H4 (cell line): ENCODE data around the gene OR8A1. TPM values are rescaled to one million over a fixed set of nuclear protein-coding genes. Genes with fewer than 3 reads are reported as not detected.

ENCODE experiments used
- DNase-seq: peaks from one replicate; pipeline ENCODE4 v3.0.0-alpha.2; 2015; ENCODE audit warnings: low spot score
- total RNA-seq: library from RNA; depleted of rRNA; stranded (reverse); fragments of >200 nt; shearing (Covaris generic); gene quantifications from 2 replicates; pipeline ENCODE4 v1.2.3, GENCODE V29; 2014; rRNA removed

The OR8A1 gene
- not detected in 2 replicates for total RNA-seq

DNA sequence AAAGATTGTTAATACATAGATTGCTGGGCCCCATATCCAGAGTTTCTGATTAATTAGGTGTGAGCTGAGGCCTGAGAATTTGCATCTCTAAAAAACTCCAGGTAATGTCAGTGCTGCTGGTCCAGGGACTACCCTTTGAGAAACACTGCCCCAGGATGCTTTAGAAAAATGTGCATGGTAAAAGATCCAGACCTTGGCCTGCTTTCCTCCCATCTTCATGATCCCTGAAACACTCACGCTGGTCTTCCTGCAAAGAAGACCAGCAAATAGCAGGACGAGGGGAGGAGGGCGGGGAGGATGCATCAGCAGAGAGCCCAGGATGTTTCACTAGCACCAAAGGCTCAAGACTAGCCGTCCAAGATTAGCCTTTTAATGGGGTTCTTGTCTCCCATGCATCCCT is at the start of gene OR8A1:
Gene OR8A1, plus strand, starts transcription at position 301 of the 400 bp plus-strand sequence. CDS start 123 bp downstream, outside the sequence.
- DNase-seq: no peak

DNA sequence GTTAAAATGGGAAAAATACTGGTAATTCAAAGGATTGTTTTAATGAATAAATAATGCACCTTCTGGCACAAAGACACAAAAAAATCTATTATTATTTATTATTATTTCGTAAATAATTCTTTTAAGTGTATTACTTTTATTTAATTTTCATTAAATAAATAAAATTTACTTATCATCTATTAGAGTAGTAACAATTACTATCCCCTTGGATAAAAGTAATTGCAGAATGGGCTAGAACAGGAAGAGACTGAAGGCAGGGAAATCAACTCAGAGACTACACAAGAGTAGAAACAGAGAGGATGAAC is 49.3 kb upstream of the OR8A1 start:
- no peak for DNase-seq

DNA sequence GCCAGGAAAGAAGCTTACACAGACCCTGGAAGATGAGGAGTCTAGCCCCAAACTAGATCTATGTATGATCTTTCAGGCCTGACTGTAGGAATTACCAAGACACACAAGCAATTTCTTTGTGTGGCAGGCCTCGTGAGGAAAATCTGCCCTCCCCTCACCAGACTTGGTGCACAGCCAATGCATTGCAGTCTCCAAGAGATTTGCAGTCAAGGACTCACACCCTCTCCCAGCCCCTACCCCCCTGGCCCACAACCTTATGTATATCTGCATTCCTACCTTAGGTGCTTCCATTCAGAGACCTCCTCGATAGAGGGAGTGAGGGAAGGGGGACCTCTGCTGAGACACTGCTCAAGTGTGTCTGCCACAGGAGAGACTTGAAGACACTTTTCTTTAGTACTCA is 36.2 kb upstream of the OR8A1 start:
- no peak for DNase-seq

DNA sequence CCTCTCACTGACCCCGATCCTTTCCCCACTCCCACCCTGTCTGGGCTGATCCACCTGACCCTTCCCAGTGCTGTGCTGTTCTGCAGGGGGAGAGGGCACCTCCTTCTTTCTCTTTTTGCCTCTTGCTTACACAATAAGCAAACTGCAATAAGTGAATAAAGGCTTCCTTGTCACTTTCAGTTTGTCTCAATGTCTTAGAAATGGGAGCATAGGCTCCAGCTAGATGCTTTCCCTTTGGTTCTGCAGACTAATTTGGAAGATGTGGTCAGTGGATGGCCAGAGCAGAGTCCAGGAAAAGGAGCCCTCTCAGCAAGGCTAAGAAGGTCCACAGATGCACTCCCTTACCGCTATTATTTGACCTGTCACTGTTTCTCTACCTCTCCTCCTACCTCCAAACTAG is 35.7 kb upstream of the OR8A1 start:
- DNase-seq: no peak

DNA sequence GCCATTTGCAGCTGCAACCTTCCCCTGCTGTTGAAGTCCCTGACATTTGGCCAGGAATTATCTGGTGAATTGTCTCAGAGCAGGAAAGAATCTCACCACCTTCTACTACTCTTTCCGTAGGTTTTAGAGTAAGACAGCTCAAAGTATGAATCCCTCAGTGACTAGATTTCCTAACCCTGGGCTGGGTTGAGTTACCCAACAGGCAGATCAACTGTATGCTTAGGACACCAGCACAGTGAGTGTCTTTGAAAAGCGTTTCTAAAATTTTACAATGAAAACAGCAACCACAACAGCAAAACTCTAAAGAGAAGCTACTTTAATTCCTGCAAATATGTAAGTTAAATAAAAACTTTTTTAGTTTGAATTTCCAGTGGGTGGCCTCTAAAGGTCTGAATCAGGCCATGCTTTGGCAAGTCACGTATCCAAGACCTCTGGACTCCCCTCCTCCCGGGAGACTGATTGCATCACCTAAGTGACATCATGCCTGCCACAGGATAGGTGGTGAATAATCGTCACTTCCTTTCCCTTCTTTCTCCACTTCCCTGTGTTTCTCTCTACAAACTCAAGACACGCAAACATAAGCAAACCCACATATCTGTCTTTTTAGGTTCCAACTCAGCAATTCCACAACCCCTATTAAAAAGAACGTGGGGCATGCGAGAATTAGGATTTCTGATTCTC is 34.1 kb upstream of the OR8A1 start:
- peak; percentile 21 for DNase-seq

DNA sequence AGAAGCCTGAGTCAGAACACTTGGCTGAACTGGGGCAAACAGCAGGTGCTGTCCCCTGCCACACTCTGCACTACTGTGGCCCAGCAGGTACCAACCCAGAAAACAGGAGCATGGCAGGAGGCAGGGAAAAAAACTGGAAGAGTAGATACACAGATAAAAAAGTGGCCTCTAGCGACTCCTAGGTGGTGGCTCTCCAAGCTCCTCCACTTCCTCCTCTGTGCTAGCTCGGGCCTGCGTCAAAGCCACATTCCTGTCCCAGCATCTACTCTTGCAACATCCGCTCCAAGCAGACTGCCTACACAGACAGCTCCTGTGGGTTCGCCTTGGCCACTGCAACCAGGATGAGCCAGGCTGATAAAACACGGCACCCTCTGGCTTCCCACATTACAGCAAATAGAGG is 33.3 kb upstream of the OR8A1 start:
- DNase-seq: peak; percentile 83

DNA sequence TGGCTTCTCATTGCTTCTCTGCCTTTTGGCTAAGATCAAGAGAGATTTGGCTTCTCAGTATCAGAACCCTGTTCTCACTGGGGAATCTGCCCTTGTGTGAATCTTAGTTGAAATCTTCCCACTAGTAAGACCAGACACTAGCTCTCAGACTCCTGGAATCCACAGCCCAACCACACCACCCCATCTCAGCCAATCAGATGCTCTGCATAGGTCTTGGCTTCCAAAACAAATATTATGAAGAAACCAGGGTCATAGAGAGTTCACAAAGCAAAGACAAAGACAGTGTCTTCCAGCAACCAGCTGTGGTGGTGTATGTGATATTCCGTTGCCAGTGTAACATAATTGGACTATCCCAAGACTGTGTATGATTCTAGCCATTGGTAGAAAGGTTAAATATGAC is 31.8 kb upstream of the OR8A1 start:
- peak; percentile 25 for DNase-seq

DNA sequence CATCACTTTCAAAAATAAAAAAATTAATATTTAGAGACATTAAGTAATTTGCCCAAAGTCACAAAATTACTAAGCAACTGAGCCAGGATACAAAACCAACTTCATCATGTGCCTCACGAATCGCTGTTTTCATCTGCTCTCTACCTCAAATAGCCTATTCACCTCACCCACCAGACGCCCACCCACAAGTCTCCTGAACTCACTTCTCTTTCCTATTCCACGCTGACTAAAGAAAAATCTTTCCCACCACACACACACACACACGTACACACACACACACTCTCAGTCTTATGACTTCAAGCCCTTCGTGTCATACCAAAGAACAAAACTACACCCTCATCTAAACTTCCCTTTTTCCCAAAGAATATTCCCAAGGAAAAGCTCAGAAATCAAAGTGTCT is 28.6 kb upstream of the OR8A1 start:
- DNase-seq: no peak

DNA sequence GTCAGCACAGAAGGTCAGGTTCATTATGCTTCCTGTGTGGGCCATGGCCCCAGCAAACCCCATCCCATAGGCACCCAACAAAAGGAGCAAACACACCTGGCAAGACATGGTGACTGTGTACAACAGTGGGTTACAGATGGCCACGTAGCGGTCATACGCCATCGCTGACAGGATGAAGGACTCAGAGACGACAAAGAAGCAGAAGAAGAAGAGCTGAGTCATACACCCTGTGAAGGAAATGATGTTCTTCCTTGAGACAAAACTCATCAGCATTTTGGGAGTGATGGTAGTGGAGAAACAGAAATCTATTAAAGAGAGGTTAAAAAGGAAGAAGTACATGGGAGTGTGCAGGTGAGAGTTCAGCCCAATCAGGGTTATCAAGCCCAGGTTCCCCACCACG is 26.7 kb upstream of the OR8A1 start:
- DNase-seq: no peak

DNA sequence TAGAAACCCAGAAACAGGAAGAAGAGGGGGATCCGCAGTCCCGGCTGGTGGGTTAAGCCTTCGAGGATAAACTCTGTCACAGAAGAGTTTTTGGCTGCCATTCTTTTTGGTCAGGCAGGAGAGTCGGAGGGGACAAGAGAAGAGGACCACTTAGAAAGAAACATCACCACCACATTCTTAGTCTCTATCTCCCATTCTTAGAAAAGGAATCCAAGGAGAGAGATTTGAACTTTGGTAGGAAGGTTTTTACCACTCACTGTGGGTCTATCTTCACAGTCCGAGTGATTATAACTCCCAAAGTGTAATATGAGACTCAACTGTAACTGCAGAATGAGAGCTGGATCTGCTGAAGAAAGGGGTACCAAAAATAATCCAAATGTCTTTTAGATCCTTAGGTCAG is 26.2 kb upstream of the OR8A1 start, which contains the start of gene OR8B12:
Gene OR8B12, minus strand, starts transcription at position 101 of the 400 bp plus-strand sequence. Its CDS starts 0 bp downstream, at position 101.
- DNase-seq: no peak

DNA sequence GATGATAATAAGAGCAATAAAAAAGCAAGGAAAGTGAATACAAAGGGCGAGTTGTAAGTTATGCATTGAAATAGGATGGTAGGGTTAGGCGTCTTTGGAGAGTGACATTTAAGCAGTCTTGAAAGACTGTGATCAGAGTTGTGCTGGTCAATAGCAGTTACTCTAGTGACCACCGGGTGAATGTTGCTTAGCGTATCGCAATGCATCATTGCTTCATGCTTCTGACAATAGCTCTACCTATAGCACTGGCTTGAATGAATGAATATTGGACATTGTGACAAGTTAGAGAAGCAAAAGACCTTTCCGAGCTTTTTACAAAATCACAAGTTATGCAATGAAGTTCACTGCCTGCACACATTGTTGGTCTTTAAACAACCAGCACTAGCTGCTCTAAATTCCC is 18.6 kb upstream of the OR8A1 start:
- no peak for DNase-seq

DNA sequence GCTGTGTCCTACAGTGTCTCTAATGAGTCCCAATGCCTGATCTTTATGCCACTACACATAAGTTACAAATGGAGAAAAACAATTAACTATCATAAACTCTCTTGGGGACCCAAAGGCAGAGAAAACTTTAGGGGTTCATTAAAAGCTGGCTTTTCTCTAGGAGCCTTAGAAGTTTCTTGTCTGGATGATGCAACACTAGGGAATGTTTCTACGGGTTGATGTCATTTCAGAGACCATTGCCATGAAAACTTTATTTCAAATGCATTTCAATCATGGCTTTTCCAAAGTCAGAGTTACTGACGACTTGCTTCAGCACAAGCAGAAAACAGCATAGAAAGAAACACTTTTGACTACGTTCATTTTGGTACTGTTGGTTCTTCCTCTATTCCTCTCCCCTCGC is 17.8 kb upstream of the OR8A1 start:
- no peak for DNase-seq

DNA sequence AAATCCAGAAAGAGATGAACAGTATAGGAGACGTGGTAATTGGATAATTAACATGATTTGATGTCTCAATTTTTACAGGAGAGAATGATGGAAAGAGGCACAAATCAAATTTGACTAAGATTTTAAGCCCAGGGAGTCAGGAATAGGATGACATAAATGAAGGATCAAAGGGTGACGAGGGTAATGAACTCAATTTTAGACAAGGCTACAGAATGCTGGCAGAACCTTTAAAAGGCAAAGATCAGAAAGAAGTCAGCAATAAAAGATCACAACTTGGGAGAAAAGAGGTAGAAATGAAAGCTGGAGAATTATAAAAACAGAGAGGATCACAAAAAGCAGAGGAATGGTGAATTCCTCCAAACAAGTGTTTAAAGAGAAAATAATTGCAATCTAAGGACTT is 13.0 kb upstream of the OR8A1 start:
- DNase-seq: no peak

DNA sequence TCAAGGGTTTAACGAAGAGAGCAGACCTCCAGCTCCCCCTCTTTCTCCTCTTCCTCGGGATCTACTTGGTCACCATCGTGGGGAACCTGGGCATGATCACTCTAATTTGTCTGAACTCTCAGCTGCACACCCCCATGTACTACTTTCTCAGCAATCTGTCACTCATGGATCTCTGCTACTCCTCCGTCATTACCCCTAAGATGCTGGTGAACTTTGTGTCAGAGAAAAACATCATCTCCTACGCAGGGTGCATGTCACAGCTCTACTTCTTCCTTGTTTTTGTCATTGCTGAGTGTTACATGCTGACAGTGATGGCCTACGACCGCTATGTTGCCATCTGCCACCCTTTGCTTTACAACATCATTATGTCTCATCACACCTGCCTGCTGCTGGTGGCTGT is 363 bp downstream of the OR8A1 start:
- DNase-seq: no peak

DNA sequence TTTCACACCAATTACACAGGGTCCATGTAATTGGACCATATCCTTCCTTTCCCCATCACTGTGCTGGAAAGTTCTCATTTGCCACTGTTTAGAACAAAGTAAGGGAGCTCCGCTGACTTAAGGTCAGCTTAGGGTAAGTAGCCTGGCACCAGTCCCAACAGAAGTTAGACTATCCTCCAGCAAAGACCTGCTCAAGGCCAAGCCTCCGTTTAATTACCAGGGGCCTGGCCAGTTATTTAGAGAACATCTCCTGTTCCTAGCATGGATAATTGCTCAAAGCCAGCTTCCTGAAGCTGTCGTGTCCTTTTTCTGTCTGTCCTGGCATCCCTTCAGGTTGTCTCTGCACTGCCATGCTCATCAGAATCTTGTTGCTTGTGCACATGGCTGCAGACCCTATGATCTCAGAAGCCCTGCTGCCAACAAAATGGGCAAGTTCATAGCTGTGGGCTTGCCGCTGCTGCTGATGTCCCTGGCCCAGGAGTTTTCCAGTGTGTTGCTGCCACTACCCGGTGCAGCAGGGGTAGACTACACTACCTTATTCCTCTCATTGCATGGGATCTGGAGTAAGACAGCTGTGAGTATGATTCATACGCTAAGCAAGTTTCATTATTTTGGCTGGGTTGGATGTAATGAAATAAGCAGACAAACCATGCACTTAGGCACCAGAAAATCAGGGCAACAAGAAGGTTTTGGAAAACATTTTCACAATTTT is 8.1 kb downstream of the OR8A1 start:
- DNase-seq: no peak

DNA sequence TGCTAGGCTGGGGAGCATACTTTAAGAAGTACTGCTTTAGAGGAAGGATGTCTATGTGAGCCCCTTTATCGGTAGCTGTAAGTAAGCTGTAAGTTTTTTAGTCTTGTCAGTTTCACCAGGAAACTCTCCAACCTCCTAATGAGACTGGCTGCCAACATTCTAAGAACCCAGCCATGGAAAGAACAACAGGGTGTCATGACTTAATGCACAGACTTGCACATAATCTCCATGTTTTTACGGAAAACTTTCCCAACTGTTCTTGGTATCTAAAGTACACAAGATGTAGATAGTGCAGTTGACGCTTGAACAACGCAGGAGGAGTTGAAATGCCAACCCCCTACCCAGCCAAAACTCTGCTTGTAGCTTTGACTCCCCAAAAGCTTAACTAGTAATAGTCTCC is 9.0 kb downstream of the OR8A1 start:
- no peak for DNase-seq

DNA sequence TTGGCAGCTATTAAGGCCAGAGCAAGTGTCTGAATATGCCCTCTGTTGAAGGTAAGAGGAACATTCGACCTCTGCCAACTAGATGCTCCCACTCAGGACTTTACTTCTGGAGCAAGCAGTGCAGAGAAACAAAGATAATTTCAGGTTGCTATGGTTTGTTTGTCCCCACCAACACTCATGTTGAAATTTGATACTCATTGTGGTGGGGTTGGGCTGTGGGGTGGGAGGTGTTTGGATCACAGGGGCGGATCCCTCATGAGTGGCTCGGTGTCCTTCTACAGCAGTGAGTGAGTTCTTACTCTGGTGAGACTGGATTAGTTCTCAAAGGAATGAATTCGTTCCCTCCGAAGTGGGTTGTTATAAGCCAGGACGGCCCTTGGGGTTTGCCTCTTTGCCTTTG is 12.0 kb downstream of the OR8A1 start:
- DNase-seq: no peak

DNA sequence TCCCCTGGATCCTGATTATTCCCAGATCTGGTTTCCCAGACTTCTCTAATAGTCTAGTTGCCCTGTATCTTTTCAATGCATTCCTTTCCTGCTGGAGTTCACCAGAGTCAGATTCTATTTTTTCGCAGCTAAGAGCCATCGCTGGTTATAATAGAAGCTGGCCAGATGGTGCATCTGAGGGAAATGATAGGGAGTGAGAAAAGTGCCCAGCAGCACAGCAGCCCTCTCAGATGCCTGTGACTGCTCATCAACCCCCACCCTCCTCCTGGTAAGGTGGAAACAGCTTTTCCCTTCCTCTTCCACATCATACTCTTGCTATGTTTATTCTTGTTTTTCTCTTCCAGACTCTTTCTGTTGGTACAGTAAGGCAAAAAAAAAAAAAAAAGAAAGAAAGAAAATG is 12.8 kb downstream of the OR8A1 start:
- DNase-seq: no peak

DNA sequence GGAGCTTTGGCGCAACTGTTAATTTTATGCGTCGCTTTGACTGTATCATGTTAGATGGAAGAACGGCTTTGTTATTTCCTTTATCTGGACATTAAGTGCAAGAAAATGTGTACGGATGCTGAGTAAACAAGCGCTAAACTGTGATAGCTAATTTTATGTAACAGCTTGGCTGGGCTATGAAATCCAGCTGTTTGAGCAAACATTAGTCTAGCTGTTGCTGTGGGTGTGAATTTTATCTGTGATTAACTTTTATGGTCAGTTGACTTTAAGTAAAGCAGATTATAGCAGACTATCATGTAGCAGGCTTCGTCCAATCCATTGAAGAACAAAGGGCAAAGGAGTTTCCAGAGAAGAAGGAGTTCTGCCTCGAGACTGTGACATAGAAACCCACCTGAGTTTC is 14.0 kb downstream of the OR8A1 start:
- DNase-seq: no peak

DNA sequence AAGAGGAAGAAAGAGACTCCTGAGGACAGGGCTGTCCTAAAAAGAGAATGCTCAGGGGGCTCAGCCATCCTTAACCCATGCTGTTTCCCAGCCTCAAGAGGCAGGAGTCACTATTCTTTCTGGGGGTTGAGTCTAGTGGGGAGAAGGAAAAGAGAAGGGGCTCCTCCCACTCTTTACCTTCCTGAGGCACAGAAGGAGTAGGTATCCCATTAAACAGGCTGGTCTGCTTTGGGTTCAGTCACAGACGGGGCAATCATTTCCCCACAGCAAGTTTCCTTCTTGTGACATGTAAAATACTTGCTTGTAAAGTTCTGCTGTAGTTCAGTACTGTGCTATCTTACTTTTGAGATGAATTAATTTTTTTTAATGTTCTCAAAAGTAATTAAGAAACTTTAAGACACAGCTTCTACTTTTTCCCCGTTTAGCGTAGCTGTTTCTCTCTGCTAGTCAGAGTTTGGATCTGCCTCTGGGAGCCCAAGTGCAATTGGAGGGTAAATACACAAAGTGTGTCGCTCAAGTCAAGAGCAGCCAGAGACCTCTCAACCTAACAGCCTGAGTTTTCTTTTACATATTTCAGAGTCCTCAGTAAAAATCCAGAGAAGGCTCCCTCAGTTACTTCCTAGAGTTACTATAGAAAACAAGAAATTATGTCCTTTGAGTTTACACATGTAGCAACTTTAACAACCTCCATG is 15.0 kb downstream of the OR8A1 start:
- no peak for DNase-seq

DNA sequence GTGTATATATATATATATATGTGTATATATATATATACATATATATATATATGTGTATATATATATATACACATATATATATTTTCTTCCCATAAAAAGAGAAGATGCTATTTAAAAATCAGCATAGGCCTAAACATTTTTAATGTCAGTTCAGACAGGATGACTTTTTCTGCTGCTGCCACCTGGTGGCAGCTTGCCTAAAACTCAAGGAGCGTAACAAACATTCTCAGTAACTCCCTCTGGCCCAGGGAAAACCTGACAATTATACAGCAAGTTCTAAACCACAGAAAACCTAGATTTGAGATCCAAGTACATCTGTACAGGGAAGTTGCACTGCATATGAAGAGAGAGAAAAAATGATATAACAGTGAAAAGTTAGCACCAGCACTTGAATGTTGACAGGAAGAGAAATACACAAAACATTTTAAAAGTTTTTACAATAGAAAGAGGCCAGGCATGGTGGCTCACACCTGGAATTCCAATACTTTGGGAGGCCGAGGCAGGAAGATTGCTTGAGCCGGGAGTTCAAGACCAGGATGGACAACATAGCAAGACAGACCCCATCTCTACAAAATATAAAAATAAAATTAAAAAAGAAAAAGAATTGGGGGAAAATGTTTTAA is 16.6 kb downstream of the OR8A1 start:
- peak; percentile 49 for DNase-seq

DNA sequence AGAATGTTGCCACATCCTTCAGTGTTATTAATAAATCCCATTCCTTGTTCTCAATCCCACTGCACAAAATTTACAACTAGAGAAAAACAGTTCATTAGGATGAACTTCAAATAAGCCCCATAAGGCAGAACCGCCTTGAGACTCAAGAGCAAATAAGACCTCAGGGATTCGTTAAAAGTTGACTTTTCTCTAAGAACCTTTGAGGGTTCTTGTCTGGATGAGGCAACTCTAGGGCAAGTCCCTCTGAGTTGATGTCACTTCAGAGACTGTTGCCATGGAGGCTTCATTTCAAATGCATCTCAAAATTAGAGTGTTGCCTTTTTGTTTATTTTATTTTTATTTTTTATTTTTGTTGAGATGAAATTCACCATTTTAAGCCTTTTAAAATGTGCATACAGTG is 21.6 kb downstream of the OR8A1 start:
- no peak for DNase-seq

DNA sequence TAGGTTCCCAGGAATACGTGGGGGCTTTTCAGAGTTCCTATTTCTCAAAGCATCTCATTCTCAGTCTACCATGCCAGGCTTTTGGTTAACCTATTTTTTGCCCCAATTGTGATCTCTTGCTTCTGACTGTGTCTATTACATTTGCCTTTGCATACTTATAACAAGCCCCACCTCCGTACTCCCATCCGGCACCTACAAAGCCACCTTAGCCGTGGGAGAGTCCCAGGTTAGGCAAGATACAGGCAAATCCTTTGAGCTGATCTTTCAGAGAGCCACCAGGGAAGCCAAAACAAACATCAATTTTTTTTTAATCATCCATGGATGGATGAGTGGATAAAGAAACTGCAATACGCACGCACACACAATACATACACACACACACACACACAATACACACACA is 22.8 kb downstream of the OR8A1 start:
- DNase-seq: no peak
